ENCODE results near the gene CRLF3. TPM values are rescaled to one million over a fixed set of nuclear protein-coding genes. Genes with fewer than 3 reads are reported as not detected.

CRLF3 gene, protein sequence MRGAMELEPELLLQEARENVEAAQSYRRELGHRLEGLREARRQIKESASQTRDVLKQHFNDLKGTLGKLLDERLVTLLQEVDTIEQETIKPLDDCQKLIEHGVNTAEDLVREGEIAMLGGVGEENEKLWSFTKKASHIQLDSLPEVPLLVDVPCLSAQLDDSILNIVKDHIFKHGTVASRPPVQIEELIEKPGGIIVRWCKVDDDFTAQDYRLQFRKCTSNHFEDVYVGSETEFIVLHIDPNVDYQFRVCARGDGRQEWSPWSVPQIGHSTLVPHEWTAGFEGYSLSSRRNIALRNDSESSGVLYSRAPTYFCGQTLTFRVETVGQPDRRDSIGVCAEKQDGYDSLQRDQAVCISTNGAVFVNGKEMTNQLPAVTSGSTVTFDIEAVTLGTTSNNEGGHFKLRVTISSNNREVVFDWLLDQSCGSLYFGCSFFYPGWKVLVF
- polyA plus RNA-seq (ENCODE audit: low read depth in 6 of 6) = 100 to 1,000 TPM; 106 to 137 (median 112) TPM

DNA sequence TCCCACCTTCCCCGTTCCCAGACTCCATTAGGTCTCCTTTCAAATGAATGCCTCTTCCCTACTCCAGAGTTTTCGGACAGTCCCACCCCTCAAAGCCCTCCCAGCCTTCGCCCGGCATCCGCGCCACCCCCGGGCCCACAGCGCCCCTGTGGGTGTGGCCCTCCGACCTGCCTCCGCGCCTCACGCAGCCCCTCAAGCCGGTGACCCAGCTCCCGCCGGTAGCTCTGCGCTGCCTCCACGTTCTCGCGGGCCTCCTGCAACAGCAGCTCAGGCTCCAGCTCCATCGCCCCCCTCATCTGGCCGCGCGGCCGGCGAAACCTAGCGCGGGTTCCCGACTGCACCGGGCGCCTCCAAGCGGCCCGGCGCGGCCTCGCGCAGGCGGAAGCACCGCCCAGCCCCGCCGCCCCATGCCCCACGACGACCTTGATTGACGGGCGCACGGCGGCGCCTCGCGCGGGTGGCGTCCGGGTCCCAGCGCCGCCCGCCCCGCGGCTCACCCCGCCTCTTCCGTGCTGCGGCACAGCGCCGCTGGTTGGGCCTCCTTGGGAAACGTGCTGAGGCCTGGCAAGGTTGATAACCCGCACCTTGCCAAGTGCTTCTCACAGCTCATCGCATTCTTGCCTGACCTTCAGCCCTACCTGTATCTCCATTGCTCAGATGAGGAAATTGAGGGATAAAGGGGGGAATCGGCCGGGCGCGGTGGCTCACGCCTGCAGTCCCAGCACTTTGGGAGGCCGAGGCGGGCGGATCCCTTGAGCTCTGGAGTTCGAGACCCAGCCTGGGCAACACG, at the start of gene CRLF3:
Gene CRLF3, minus strand, starts transcription at position 337 of the 790 bp plus-strand sequence. Its CDS starts 41 bp downstream, at position 296.
- peaks cover 32 to 47% (median 34%) of the 10 kb centered on the region in 3 donors for H3K4me1 Mint-ChIP-seq
- no peaks in the 10 kb centered on the region for H3K36me3 Mint-ChIP-seq
- DNase-seq (peak; percentile 91), ATAC-seq (ENCODE audit: low read depth in 2 of 2) (peak; percentile 94 to 95)
- H3K27me3 Mint-ChIP-seq = no peaks in the 10 kb centered on the region
- H3K27ac Mint-ChIP-seq = peak within 1 kb of the TSS; percentile 81 to 96 (median 90)
- H3K4me3 Mint-ChIP-seq = peak within 1 kb of the TSS; percentile 89 to 100 (median 95)
- no peaks in the 10 kb centered on the region for H3K9me3 Mint-ChIP-seq

DNA sequence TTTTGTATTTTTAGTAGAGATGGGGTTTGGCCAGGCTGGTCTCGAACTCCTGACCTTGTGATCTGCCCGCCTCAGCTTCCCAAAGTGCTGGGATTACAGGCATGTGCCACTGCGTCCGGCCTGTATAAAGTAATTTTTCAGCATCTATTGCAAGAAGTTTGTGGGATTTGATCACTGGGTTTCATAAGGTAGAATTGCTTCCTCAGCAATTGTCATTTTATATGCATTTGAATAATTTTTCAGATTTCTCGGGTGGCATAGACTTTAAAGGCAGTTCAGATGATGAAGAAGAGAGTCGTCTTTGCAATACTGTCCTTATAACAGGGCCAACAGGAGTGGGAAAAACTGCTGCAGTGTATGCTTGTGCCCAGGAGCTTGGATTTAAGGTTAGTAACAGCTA, 44.5 kb upstream of the CRLF3 start:
- no peaks in the 10 kb centered on the region for H3K27me3 Mint-ChIP-seq
- no peaks in the 10 kb centered on the region for H3K4me1 Mint-ChIP-seq
- H3K9me3 Mint-ChIP-seq = peaks cover 0 to 1% (median 0%) of the 10 kb centered on the region in 7 donors
- peaks cover 0 to 4% of the 10 kb centered on the region in 2 donors for H3K36me3 Mint-ChIP-seq
- H3K27ac Mint-ChIP-seq = peak overlapping the region in 1 of 6 donors; percentile 39
- H3K4me3 Mint-ChIP-seq = no peak overlapping the region
- DNase-seq = no peak
- no peak for ATAC-seq (ENCODE audit: low read depth in 2 of 2)

DNA sequence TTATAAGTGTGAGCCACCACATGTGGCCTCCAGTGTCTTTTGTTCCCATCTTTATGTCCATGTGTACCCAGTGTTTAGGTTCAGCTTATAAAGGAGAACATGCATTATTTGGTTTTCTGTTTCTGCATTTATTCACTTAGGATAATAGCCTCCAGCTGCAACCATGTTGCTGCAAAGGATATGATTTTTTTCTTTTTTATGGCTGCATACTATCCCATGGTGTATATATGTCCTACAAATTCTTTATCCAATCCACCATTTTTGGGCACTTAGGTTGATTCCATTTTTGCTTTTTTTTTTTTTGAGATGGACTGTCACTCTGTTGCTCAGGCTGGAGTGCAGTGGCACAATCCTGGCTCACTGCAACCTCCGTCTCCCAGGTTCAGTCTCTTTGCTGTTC, 40.1 kb upstream of the CRLF3 start:
- DNase-seq = no peak
- Mint-ChIP-seq H3K9me3 (peaks cover 0 to 1% (median 0%) of the 10 kb centered on the region in 7 donors), H3K36me3 (no peaks in the 10 kb centered on the region)

DNA sequence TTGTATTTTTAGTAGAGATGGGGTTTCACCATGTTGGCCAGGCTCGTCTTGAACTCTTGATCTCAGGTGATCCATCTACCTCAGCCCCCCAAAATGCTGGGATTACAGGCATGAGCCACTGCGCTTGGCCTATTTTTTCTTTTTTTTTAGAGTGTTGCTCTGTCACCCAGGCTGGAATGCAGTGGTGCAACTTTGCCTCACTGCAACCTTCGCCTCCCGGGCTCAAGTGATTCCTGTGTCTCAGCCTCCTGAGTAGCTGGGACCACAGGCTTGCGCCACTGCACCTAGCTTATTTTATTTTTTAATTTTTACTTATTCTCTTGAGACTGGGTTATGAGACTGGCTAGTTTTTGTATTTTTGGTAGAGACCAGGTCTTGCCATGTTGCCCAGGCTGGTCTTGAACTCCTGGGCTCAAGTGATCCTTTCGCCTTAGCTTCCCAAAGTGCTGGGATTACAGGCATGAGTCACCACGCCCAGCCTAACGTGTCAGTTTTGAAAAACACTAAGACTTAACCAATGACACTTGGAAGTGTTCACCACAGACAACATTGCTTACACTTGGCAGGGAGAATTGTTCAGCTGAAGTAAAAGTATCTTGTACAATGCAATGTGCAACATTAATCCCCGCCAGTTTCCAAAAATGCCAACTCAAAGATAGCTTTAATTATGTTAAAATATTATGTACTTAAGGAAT, 34.2 kb upstream of the CRLF3 start:
- Mint-ChIP-seq H3K36me3 (no peaks in the 10 kb centered on the region), H3K27me3 (no peaks in the 10 kb centered on the region), H3K9me3 (no peaks in the 10 kb centered on the region), H3K27ac (no peak overlapping the region), H3K4me1 (no peaks in the 10 kb centered on the region), H3K4me3 (no peak overlapping the region)
- ATAC-seq (ENCODE audit: low read depth in 2 of 2) (no peak), DNase-seq (no peak)

More for the DNA sequence above, 40.1 kb upstream of the CRLF3 start:
- peak overlapping the region in 1 of 6 donors; percentile 56 for H3K27ac Mint-ChIP-seq
- no peak overlapping the region for H3K4me3 Mint-ChIP-seq
- ATAC-seq (ENCODE audit: low read depth in 2 of 2) = no peak
- no peaks in the 10 kb centered on the region for H3K4me1 Mint-ChIP-seq
- no peaks in the 10 kb centered on the region for H3K27me3 Mint-ChIP-seq

DNA sequence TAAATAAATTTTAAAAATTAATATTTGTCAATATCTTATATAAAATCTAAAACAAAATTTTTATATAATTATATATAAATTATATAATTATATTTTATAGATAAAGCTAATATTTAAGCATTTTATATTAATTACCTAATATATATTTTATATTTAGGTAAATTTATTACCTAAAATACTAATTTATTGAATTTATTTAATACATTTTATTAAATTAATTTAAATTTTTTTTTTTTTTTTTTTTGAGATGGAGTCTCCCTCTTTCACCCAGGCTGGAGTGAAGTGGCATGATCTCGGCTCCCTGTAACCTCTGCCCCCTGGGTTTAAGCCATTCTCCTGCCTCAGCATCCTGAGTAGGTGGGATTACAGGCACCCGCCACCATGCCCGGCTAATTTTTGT, 29.7 kb upstream of the CRLF3 start:
- H3K27me3 Mint-ChIP-seq = no peaks in the 10 kb centered on the region

DNA sequence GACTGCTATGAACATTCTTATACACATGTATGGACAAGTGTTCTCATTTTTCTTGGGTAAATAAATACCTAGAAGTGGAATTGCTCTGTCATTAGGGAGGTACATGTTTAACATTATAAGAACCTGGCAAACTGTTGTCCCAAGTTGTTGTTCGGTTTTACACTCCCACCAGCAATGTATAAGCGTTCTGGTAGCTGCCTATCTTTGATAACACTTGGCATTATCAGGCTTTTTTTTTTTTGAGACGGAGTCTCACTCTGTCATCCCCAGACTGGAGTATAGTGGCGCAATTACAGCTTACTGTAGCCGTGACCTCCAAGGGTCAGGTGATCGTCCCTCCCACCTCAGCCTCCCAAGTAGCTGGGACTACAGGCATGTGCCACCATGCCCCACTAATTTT, 23.5 kb upstream of the CRLF3 start:
- H3K4me3 Mint-ChIP-seq = no peak overlapping the region
- H3K9me3 Mint-ChIP-seq = no peaks in the 10 kb centered on the region
- H3K4me1 Mint-ChIP-seq = no peaks in the 10 kb centered on the region
- ATAC-seq (ENCODE audit: low read depth in 2 of 2) (no peak), DNase-seq (no peak)
- peaks cover 0 to 6% of the 10 kb centered on the region in 2 donors for H3K36me3 Mint-ChIP-seq
- H3K27me3 Mint-ChIP-seq = no peaks in the 10 kb centered on the region
- H3K27ac Mint-ChIP-seq = no peak overlapping the region

More for the DNA sequence above, 29.7 kb upstream of the CRLF3 start:
- Mint-ChIP-seq H3K4me3 (no peak overlapping the region), H3K36me3 (no peaks in the 10 kb centered on the region), H3K4me1 (no peaks in the 10 kb centered on the region), H3K27ac (no peak overlapping the region), H3K9me3 (no peaks in the 10 kb centered on the region)
- ATAC-seq (ENCODE audit: low read depth in 2 of 2) (no peak), DNase-seq (no peak)

DNA sequence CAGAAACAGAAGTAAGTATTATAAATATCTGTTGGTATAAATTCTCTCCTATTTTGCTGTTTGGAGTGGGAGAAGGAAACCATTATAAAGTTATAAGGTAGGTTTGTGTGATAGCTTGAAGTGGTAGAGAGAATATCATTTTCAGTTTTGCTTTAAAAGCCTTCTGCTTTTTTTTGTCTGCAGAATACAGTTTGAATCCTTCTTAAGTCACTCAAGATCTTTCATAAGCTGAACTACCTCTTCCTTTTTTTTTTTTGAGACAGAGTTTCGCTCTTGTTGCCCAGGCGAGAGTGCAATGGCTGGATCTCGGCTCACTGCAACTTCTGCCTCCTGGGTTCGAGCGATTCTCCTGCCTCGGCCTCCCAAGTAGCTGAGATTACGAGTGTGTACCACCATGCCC, 16.3 kb upstream of the CRLF3 start:
- Mint-ChIP-seq H3K27me3 (no peaks in the 10 kb centered on the region), H3K27ac (peak overlapping the region in 4 of 6 donors; percentile 61 to 94 (median 68)), H3K4me1 (peaks cover 4 to 5% (median 5%) of the 10 kb centered on the region in 3 donors), H3K4me3 (peak overlapping the region in 7 of 8 donors; percentile 50 to 88 (median 59)), H3K9me3 (no peaks in the 10 kb centered on the region), H3K36me3 (peaks cover 0 to 13% of the 10 kb centered on the region in 2 donors)
- ATAC-seq (ENCODE audit: low read depth in 2 of 2) = peak; percentile 63 to 69
- peak; percentile 27 for DNase-seq

DNA sequence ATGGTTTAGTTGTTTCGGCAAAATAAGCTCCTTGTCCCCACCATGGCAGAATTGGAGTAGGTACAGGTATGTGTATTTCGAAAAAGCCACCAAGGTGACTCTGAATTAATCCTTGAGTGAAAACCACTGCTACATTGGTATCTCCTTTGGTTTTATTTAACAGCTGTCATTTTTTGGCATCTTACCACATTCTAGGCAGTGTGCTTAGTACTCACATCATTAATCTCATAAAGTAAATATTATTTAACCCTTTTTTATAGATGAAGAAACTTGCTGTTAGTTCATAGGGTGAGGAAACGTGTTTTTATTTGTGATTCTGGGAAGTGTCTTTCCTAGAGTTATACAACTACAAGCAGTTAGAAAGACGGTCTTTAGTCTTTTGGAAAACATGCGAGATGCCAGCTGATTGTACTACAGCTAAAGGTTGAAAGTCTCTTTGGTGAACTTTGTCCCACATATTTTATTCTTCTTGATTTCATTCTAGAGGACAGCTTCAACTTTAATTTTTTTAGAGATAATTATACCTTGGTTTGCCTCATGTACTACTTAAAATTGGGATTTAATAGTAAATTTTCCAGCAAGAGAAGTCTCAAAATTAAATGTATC, 13.8 kb upstream of the CRLF3 start:
- Mint-ChIP-seq H3K27me3 (no peaks in the 10 kb centered on the region), H3K9me3 (no peaks in the 10 kb centered on the region), H3K4me1 (peaks cover 4 to 5% (median 5%) of the 10 kb centered on the region in 3 donors), H3K27ac (no peak overlapping the region), H3K4me3 (no peak overlapping the region), H3K36me3 (peaks cover 0 to 14% of the 10 kb centered on the region in 2 donors)
- ATAC-seq (ENCODE audit: low read depth in 2 of 2) = no peak
- DNase-seq = no peak

DNA sequence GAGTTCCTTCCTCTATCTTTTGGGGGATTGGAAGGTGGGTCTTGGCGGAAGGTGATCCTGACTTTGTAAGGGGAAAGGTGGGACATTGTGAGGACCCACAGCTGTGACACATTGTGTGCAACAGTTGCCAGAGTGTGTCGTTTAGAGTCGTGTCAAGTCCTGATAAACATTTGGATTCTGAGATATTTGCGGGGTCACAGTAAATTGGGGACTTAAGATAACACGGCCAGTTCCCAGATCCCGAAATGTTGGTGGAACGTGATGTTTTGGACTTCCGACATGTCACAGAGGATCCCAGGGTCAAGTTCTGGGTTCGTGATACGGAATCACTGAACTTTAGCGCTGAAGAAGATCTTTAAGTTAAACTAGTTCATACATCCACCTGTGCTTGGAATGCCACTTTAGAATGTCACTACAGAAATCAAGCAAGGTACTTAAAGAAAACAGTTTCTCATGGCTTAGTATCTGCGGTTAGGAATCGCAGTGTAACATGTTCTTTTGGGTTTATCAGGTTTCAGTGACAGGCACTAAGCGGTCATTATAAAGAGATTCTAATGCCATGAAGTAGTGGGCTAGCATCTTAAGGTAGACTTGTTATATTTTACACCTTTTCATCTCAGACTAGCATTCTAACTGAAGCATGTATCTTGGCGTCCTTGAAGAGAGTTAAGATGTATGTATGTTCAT, 8.1 kb upstream of the CRLF3 start:
- peaks cover 18 to 26% (median 19%) of the 10 kb centered on the region in 3 donors for H3K4me1 Mint-ChIP-seq
- ATAC-seq (ENCODE audit: low read depth in 2 of 2) (no peak), DNase-seq (no peak)
- peak overlapping the region; percentile 94 to 99 (median 98) for H3K4me3 Mint-ChIP-seq
- no peaks in the 10 kb centered on the region for H3K9me3 Mint-ChIP-seq
- peak overlapping the region in 3 of 6 donors; percentile 88 to 95 (median 95) for H3K27ac Mint-ChIP-seq
- no peaks in the 10 kb centered on the region for H3K27me3 Mint-ChIP-seq
- peaks cover 0 to 6% of the 10 kb centered on the region in 2 donors for H3K36me3 Mint-ChIP-seq

DNA sequence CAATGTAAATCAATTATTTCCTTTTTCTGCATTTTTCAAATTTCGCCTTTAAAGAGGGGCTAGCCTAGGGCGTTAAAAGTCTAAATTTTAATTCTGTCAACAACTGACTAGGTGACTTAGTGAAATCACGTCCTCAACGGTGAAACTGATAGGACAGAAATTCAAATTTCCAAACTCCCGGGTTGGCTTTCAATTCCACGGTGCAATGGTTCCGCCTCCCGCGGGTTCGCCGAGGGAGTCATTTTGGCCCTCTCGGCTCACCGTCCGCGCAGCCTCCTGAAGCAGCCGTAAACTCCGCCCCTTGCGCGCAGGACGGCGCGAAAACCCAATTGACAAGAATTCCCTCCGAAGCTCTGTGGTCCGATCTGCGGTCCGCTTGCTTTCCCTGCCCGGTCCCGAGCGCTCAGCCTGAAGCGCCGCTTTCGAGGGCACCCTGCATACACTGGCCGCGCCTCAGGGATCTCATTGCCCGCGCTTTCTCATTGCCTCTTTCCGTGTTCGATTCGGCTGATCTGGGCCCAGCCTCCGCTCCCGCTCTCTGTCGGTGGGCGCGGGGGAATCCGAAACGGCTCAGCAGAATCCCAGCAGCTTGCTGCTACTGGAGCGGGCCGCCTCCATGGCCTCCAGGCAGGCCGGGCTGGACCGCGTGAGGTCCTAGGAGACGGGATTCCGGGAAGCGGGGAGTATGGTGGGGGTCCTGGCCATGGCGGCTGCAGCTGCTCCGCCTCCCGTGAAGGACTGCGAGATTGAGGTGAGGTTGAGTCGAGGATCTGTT, 7.4 kb upstream of the CRLF3 start, which contains the start of gene ATAD5:
Gene ATAD5, plus strand, starts transcription at position 304 of the 775 bp plus-strand sequence. Its CDS starts 382 bp downstream, at position 686.
- DNase-seq (peak; percentile 83), ATAC-seq (ENCODE audit: low read depth in 2 of 2) (peak; percentile 95)
- peak within 1 kb of the TSS; percentile 88 to 96 (median 94) for H3K27ac Mint-ChIP-seq
- H3K27me3 Mint-ChIP-seq = no peaks in the 10 kb centered on the region
- H3K9me3 Mint-ChIP-seq = no peaks in the 10 kb centered on the region
- H3K4me1 Mint-ChIP-seq = peaks cover 18 to 26% (median 19%) of the 10 kb centered on the region in 3 donors
- H3K4me3 Mint-ChIP-seq = peak within 1 kb of the TSS; percentile 94 to 99 (median 98)
- peaks cover 0 to 6% of the 10 kb centered on the region in 2 donors for H3K36me3 Mint-ChIP-seq

DNA sequence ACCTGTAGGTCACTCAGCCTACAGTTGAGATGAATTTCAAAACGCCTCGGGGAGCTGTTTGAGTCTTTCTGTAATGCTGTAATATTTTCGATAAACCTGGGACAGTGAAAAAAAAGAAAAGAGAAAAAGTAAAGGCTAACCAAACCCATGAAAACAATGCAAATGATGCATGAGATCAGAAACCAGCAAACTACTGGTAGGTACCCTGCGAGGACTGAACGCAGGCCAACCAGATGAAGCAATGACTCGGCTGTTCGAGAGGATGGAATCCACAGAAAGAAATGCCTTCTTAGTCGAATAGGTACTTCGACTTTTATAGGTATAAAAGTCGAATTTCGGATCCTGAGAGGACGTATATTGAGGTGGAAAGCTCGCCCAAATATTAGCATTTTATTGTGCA, 6.8 kb upstream of the CRLF3 start:
- no peak for DNase-seq
- peak; percentile 27 to 34 for ATAC-seq (ENCODE audit: low read depth in 2 of 2)
- H3K27me3 Mint-ChIP-seq = no peaks in the 10 kb centered on the region
- peak overlapping the region; percentile 94 to 99 (median 98) for H3K4me3 Mint-ChIP-seq
- H3K4me1 Mint-ChIP-seq = peaks cover 18 to 26% (median 19%) of the 10 kb centered on the region in 3 donors
- peaks cover 0 to 6% of the 10 kb centered on the region in 2 donors for H3K36me3 Mint-ChIP-seq
- no peaks in the 10 kb centered on the region for H3K9me3 Mint-ChIP-seq
- H3K27ac Mint-ChIP-seq = peak overlapping the region; percentile 36 to 95 (median 90)

All from naive B cell (primary cell).